Testis (tissue), 3 donors: ENCODE measurements around the gene ITPRIPL1. TPM values are rescaled to one million over a fixed set of nuclear protein-coding genes. Genes with fewer than 3 reads are reported as not detected.
A peak's percentile ranks its signal among the peaks of the same experiment; 100 is the strongest.

Experiments used
- DNase-seq: peaks from one replicate; pipeline ENCODE4 v3.0.0-alpha.2; 2019
- H3K27ac ChIP-seq, 2 donors: fragments of 200-600 bp; sonication (generic); one replicate each; pipeline ENCODE4 v1.5.1; 2019
- H3K27me3 ChIP-seq: fragments of 200-600 bp; sonication (generic); one replicate; pipeline ENCODE4 v1.5.1; 2019
- H3K36me3 ChIP-seq: fragments of 200-600 bp; sonication (generic); one replicate; pipeline ENCODE4 v1.5.1; 2017; ENCODE audit warnings: low read depth; ENCODE audit errors: missing control alignments
- H3K4me1 ChIP-seq: fragments of 200-600 bp; sonication (generic); one replicate; pipeline ENCODE4 v1.5.1; 2019
- H3K4me3 ChIP-seq, 2 donors: fragments of 200-600 bp; sonication (generic); one replicate each; pipeline ENCODE4 v1.5.1; 2017 to 2019
- H3K9me3 ChIP-seq: fragments of 200-600 bp; sonication (generic); one replicate; pipeline ENCODE4 v1.5.1; 2017
- CTCF ChIP-seq, 3 experiments: fragments of 450-650 bp in 2 of 3; fragments of 200-600 bp in 1 of 3; sonication (generic) in 1 of 3; IDR thresholded peaks; one replicate each; pipeline ENCODE4 v1.5.1; 2016 to 2019; ENCODE audit warnings: antibody characterized with exemption in 3 of 3, mild to moderate bottlenecking in 2 of 3, moderate library complexity in 1 of 3
- POLR2A ChIP-seq: fragments of 450-650 bp; IDR thresholded peaks from one replicate; pipeline ENCODE4 v1.6.1; 2017; ENCODE audit warnings: antibody characterized with exemption, mild to moderate bottlenecking, moderate library complexity
- WGBS, 2 donors: methylation state at CpG; one replicate each; pipeline ENCODE4 v1.1.5; 2018; 5-methylcytosine and 5-hydroxymethylcytosine counted together
- intact Hi-C: fragments of 100-400 bp; cut with DNase I; formaldehyde crosslinking; loops from one replicate; pipeline ENCODE4 v1.15.1; 2023; ENCODE audit warnings: low total_unique reads
- polyA plus RNA-seq: library from polyadenylated mRNA; stranded (reverse); fragments of 350-450 nt; fragmentation: Illumina TruSeq; extraction: RNeasy Lipid Tissue Mini Kit (QIAGEN cat#74804); gene quantifications from one replicate; pipeline ENCODE4 v1.2.3, GENCODE V29; 2014; ENCODE audit warnings: low read depth, low replicate concordance; ENCODE audit not compliant: insufficient read depth
- total RNA-seq, 2 donors: library from RNA; depleted of rRNA; stranded (reverse); fragments of >200 nt; gene quantifications; one replicate each; pipeline ENCODE4 v1.2.3, GENCODE V29; 2016

ITPRIPL1 gene
- total and polyA plus RNA-seq, 3 donors from 2014 or later: 14.0 to 57.9 (median 32.0) TPM

DNA sequence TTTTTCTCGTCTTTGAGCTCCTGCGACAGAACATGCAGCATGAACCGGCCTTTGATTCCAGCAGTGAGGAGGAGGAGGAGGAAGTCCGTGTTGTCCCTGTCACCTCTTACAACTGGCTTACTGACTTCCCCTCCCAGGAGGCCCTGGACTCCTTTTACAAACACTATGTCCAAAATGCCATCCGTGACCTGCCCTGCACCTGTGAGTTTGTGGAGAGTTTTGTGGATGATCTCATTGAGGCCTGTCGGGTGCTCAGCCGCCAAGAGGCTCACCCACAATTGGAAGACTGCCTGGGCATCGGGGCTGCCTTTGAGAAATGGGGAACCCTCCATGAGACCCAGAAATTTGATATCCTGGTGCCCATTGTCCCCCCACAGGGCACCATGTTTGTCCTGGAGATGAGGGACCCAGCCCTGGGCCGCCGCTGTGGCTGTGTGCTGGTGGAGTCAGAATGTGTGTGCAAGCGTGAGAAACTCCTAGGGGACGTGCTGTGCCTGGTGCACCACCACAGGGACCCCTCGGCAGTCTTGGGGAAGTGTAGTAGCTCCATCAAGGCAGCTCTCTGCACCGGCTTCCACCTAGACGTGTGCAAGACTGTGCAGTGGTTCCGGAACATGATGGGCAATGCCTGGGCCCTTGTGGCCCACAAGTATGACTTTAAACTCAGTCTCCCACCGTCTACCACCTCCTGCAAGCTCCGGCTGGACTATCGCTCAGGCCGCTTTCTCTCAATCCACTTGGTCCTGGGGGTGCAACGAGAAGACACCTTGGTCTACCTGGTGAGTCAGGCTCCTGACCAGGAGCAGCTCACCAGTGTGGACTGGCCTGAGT is 2.1 kb downstream of the ITPRIPL1 start:
- H3K4me3 ChIP-seq: no peak overlapping the region
- no peak for DNase-seq
- intact Hi-C loops: no loop called here
- H3K9me3 ChIP-seq: no peaks in the 10 kb centered on the region
- no peaks in the 10 kb centered on the region for H3K27me3 ChIP-seq
- 95 to 97% methylated on average over 15 to 21 of the region's 21 CpGs for WGBS, 2 donors
- H3K4me1 ChIP-seq: peaks cover 5% of the 10 kb centered on the region
- H3K36me3 ChIP-seq: no peaks in the 10 kb centered on the region
- H3K27ac ChIP-seq: no peak overlapping the region
- no peak for TF ChIP-seq CTCF (IDR thresholded peaks at IDR 0.05)
- no peak for TF ChIP-seq POLR2A

DNA sequence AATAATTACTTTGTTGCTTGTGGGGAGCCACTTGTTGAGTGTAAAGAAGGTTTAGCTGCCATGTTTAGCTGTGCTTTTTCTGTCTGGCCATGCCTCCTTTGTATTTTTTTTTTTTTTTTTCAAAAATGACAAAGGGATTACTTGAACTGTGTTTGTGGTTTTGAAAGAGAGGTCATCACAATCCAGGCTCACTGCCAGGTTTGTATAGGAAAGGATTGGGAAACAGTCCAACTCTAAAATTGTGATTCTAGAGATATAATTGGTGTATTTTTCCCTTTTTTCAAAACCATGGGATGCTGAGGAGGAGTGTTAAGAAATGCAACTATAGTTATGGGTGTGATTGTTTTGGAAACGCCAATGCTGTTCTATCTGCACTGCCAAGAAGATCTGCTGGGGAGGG is 4.3 kb downstream of the ITPRIPL1 start:
- Histone ChIP-seq H3K27ac (no peak overlapping the region), H3K36me3 (no peaks in the 10 kb centered on the region), H3K27me3 (no peaks in the 10 kb centered on the region), H3K4me1 (peaks cover 5% of the 10 kb centered on the region), H3K9me3 (no peaks in the 10 kb centered on the region), H3K4me3 (no peak overlapping the region)
- WGBS, 2 donors: 44 to 50% methylated on average over 1 of the region's 1 CpG
- DNase-seq: peak; percentile 62
- TF ChIP-seq POLR2A (no peak), CTCF (IDR thresholded peaks at IDR 0.05) (no peak)
- intact Hi-C loops: no loop called here

- Histone ChIP-seq H3K4me3 (no peak overlapping the region), H3K27ac (no peak overlapping the region), H3K9me3 (no peaks in the 10 kb centered on the region), H3K36me3 (no peaks in the 10 kb centered on the region), H3K27me3 (no peaks in the 10 kb centered on the region), H3K4me1 (peaks cover 9% of the 10 kb centered on the region)
- DNase-seq: no peak
- WGBS, 2 donors: 96 to 98% methylated on average over 6 of the region's 6 CpGs
- TF ChIP-seq CTCF (IDR thresholded peaks at IDR 0.05) (no peak), POLR2A (no peak)
- intact Hi-C loops: no loop called here
These were observed 4.8 kb downstream of the ITPRIPL1 start for GRCh38 chr2:96329874-96330273.

- no peak overlapping the region for H3K27ac ChIP-seq
- 52 to 71% methylated on average over 1 of the region's 1 CpG for WGBS, 2 donors
- TF ChIP-seq CTCF (IDR thresholded peaks at IDR 0.05): no peak
- TF ChIP-seq POLR2A: no peak
- H3K27me3 ChIP-seq: no peaks in the 10 kb centered on the region
- H3K36me3 ChIP-seq: no peaks in the 10 kb centered on the region
- no peak overlapping the region for H3K4me3 ChIP-seq
- intact Hi-C loops: no loop called here
- no peaks in the 10 kb centered on the region for H3K9me3 ChIP-seq
- no peak for DNase-seq
- peaks cover 9% of the 10 kb centered on the region for H3K4me1 ChIP-seq
These were observed 5.3 kb downstream of the ITPRIPL1 start for GRCh38 chr2:96330407-96330806.

GRCh38 chr2:96333708-96334107 is 8.6 kb downstream of the ITPRIPL1 start:
- 77 to 78% methylated on average over 3 of the region's 3 CpGs for WGBS, 2 donors
- TF ChIP-seq POLR2A (no peak), CTCF (IDR thresholded peaks at IDR 0.05) (no peak)
- no peaks in the 10 kb centered on the region for H3K9me3 ChIP-seq
- H3K27me3 ChIP-seq: no peaks in the 10 kb centered on the region
- intact Hi-C loops: no loop called here
- H3K36me3 ChIP-seq: no peaks in the 10 kb centered on the region
- no peak overlapping the region for H3K4me3 ChIP-seq
- no peak for DNase-seq
- no peak overlapping the region for H3K27ac ChIP-seq
- peaks cover 14% of the 10 kb centered on the region for H3K4me1 ChIP-seq
